WI38 (cell line): ENCODE results near the gene ART5.

Experiments used
- H3K4me3 ChIP-seq: 2 replicates; pipeline ENCODE4 v1.5.1; 2011; ENCODE audit warnings: low read depth, mild to moderate bottlenecking, control low read depth, low read length
- TF ChIP-seq, protein P1 (sequence below): IDR thresholded peaks from 2 replicates; pipeline ENCODE4 v1.5.1; 2012; ENCODE audit warnings: low read depth, mild to moderate bottlenecking, control low read depth, low read length

Gene ART5

DNA sequence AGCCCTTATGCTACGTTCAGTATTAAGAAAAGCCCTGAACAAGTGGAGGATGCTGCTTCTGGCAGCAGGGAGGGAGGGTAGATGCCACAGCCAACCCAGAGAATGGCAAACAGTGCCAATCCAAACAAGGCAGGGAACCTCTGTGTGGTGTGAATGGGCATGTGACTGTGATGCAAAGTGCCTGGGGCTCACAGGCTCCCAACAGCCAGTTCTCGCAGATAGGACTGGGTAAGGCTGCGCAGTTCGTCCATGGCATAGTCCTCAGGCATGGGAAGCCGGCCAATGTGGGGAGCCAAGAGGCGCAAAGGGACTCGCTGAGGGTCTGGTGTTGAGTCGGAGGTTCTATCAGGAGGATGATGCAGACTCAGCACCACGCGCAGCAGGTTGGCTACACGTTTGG is 34.2 kb upstream of the ART5 start:
- no peak overlapping the region for H3K4me3 ChIP-seq
- TF ChIP-seq, protein P1, sequence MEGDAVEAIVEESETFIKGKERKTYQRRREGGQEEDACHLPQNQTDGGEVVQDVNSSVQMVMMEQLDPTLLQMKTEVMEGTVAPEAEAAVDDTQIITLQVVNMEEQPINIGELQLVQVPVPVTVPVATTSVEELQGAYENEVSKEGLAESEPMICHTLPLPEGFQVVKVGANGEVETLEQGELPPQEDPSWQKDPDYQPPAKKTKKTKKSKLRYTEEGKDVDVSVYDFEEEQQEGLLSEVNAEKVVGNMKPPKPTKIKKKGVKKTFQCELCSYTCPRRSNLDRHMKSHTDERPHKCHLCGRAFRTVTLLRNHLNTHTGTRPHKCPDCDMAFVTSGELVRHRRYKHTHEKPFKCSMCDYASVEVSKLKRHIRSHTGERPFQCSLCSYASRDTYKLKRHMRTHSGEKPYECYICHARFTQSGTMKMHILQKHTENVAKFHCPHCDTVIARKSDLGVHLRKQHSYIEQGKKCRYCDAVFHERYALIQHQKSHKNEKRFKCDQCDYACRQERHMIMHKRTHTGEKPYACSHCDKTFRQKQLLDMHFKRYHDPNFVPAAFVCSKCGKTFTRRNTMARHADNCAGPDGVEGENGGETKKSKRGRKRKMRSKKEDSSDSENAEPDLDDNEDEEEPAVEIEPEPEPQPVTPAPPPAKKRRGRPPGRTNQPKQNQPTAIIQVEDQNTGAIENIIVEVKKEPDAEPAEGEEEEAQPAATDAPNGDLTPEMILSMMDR, result no peak

DNA sequence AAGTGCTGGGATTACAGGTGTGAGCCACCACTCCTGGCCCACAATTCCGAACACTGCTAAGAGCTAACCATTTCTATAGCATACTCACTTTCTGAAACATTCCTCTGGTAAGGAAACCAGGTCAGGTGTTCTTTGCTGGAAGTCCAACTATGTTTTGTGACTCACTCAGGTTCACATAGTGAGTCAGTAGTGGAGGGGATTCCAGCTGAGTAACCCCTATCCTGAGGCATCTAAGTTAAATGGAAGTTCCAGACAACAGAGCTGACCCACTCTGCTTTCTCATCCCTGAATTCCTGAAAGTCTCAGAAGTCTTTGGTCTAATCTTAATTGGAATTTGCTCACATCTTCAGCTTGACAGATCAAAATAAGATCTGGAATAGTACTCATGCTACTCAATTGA is 32.4 kb upstream of the ART5 start:
- TF ChIP-seq, protein P1, result no peak
- H3K4me3 ChIP-seq, result no peak overlapping the region

DNA sequence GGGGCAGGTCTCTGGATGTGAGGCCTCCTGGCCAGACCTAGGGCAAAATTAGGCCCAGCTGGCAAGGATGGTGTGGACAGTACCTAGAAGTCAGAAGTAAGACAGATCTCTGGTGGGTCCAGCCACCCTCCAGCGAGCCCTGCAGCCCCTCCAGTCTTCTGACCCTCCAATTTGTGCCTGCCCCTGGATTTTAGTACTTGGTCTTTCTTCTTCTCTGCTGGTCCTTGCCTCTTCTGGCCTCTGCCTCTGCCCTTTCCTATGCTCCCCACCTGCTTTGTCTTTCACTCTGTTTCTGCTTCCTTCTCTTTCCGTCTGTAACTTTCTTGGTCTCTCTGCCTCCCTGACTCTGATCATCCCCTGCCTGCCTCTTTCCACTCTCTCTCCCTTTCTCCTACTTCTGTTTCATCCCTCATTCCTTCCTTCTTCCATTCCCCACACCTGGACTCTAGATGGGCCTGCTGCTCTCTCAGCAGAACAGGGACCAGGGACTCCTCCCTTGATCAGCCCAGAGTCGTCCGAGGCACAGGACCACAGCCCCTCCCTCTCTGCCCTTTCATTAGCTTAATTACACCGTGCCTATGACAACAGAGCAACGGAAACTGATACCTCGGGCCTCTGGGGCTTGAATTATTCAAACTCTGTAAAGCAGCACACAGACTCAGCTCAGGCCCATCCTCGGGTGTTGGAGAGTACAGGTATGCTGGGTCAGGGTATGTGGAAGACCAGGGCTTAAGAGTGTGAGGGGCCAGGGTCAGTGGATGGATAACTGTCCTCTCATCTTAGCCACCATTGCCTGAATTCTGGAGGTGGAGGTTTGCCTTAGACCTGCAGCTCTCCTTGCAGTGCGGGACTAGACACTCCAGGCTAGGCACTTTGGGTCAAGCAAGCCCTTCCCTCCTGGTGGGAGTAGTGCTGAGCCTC is 29.8 kb upstream of the ART5 start, which contains the start of gene CHRNA10:
CHRNA10 (minus strand) TSS at position 51 of the 921 bp plus-strand sequence. CDS start 72 bp downstream, outside the sequence.
- TF ChIP-seq, protein P1, result no peak
- no peak within 1 kb of the TSS for H3K4me3 ChIP-seq

DNA sequence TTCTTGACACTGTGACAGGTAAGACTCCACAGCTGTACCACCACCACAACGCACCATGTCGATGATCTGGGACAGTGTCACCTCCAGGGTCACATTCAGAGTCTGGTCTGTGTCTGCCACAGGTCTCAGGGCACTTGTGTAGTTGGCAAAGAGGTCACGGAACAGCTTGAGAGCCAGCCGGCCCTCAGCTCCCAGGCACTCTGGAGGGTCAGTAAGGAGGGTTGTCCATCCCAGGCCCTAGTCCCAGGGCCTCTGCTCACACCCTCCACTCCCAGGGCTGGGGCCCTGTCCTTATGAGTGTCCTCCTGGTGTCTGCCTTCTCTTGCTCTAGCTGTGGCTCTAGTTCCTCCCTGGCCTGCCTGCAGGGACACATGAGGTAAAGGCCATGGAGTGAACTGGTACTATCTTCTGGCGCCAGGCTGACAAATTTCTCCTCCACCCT is 28.0 kb upstream of the ART5 start:
- TF ChIP-seq, protein P1, result no peak
- no peak overlapping the region for H3K4me3 ChIP-seq

DNA sequence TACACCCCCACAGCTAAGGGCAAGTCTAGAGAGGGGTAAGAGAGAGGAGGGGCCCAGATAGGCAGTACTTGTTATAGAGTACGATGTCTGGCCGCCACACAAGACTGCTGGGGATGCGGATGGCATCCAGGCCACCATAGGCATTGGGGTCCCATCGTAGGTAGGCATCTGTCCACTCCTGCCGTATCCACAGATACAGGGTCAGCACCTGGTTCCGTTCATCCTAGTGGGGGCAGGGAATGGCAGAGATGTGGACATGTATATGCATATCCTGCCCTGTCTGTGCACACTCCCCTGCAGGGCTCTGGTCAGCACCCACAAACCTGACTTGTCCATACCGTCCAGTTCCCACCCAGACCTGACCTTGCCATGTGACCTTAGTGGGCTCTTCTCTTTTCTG is 27.3 kb upstream of the ART5 start:
- TF ChIP-seq, protein P1, result no peak
- no peak overlapping the region for H3K4me3 ChIP-seq

DNA sequence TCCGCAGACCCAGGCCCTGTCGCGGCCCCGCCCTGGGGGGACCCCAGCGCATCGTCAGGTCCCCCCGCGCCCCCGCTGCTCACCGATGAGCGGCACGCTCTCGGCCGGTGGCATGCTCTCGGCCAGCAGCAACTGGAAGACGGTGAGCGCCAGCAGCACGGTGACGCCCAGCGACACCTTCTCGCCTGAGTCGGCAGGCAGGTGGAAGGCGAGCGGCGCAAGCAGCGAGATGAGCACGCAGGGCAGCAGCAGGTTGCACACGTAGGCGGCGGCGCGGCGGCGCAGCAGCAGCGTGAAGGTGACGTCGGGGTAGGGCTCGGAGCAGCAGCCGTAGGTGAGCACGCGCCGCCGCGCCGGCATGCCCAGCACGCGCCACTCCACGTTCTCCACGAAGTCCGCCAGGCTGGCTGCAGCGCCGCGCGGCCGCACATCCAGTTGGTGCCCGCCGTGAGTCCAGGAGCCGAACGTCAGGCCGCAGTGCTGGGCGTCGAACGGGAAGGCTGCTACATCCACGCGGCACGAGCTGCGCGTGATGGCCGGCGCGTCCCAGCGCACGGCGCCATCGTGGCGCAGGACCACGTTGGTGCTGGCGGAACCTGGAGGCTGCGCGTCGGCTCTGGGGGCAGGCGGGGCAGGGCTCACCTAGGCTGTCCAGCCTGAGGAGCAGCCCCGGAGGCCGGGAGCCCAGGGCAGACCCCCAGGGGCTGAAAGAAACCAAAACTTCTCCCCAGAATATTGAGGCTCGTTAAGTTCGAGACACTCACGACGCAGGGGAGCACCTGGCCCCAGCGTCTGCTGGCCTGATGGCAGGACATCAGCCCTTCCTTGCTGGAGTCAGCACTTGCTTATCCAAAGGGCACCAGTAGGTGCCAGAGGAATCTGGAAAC is 25.6 kb upstream of the ART5 start:
- TF ChIP-seq, protein P1, result no peak

More for the DNA sequence above, 25.6 kb upstream of the ART5 start:
- H3K4me3 ChIP-seq, result no peak overlapping the region
